Measurements from ENCODE around the gene ERP27. TPM values are rescaled to one million over a fixed set of nuclear protein-coding genes. Genes with fewer than 3 reads are reported as not detected.

The ERP27 gene
- total RNA-seq, 1 experiment from 2014 or later: not detected

- Mint-ChIP-seq H3K27me3 (ENCODE audit: low read depth) (no peaks in the 10 kb centered on the region), H3K4me1 (peaks cover 8% of the 10 kb centered on the region), H3K9me3 (no peaks in the 10 kb centered on the region), H3K27ac (no peak overlapping the region), H3K36me3 (no peaks in the 10 kb centered on the region), H3K4me3 (no peak overlapping the region)
- CTCF ChIA-PET: interaction anchor here (1.2 to 1.5 kb wide), 3 partner anchors 27 to 89 kb away, joined by 5 to 6 read pairs (median 5); no protein-coding TSS in a partner anchor
- ATAC-seq (no peak), DNase-seq (ENCODE audit: low spot score) (no peak)
- POLR2A ChIA-PET: no interaction called here
- TF ChIP-seq CREB1 (CRISPR knock-in tag; IDR thresholded peaks at IDR 0.05) (no peak), TEAD1 (CRISPR knock-in tag; IDR thresholded peaks at IDR 0.05) (no peak), JAZF1 (CRISPR knock-in tag; IDR thresholded peaks at IDR 0.05) (no peak), E2F1 (CRISPR knock-in tag; IDR thresholded peaks at IDR 0.05) (no peak), ZNF219 (CRISPR knock-in tag; IDR thresholded peaks at IDR 0.05; ENCODE audit: borderline replicate concordance) (no peak), MXD4 (CRISPR knock-in tag; IDR thresholded peaks at IDR 0.05; ENCODE audit: borderline replicate concordance) (no peak), NR3C1 (CRISPR knock-in tag; conservative IDR thresholded peaks at IDR 0.05; ENCODE audit: low read depth) (no peak), ATF6 (CRISPR knock-in tag; IDR thresholded peaks at IDR 0.05) (no peak), ELF4 (CRISPR knock-in tag; IDR thresholded peaks at IDR 0.05; ENCODE audit: low read depth) (no peak), NFYB (CRISPR knock-in tag; conservative IDR thresholded peaks at IDR 0.05; ENCODE audit: low read depth) (no peak)
These were observed 37.7 kb downstream of the ERP27 start for GRCh38 chr12:14900521-14901227.

GRCh38 chr12:14896521-14897169, 41.7 kb downstream of the ERP27 start:
- ChIA-PET CTCF (no interaction called here), POLR2A (no interaction called here)
- ATAC-seq (no peak), DNase-seq (ENCODE audit: low spot score) (no peak)
- Mint-ChIP-seq H3K9me3 (no peaks in the 10 kb centered on the region), H3K36me3 (no peaks in the 10 kb centered on the region), H3K4me1 (peaks cover 19% of the 10 kb centered on the region), H3K27me3 (ENCODE audit: low read depth) (no peaks in the 10 kb centered on the region), H3K4me3 (no peak overlapping the region), H3K27ac (0 out of 2 replicates have a peak overlapping the region, but pooled peaks have one; percentile 25)
- TF ChIP-seq SMAD4 (CRISPR knock-in tag; IDR thresholded peaks at IDR 0.05) (no peak), SMAD3 (CRISPR knock-in tag; IDR thresholded peaks at IDR 0.05; ENCODE audit: borderline replicate concordance) (no peak), ZNF263 (CRISPR knock-in tag; IDR thresholded peaks at IDR 0.05; ENCODE audit: low read depth) (no peak), ELF4 (CRISPR knock-in tag; IDR thresholded peaks at IDR 0.05; ENCODE audit: low read depth) (no peak), NFE2L1 (CRISPR knock-in tag; IDR thresholded peaks at IDR 0.05) (no peak)

GRCh38 chr12:14893506-14894250, 44.7 kb downstream of the ERP27 start:
- TF ChIP-seq ATF3 (CRISPR knock-in tag; conservative IDR thresholded peaks at IDR 0.05) (no peak), ZNF317 (CRISPR knock-in tag; IDR thresholded peaks at IDR 0.05; ENCODE audit: borderline replicate concordance, low read depth) (no peak), SOX15 (CRISPR knock-in tag; IDR thresholded peaks at IDR 0.05) (no peak), SMAD3 (CRISPR knock-in tag; IDR thresholded peaks at IDR 0.05; ENCODE audit: borderline replicate concordance) (no peak), SMAD4 (CRISPR knock-in tag; IDR thresholded peaks at IDR 0.05) (no peak)
- ATAC-seq (no peak), DNase-seq (ENCODE audit: low spot score) (no peak)
- H3K4me3 Mint-ChIP-seq: no peak overlapping the region
- H3K9me3 Mint-ChIP-seq: no peaks in the 10 kb centered on the region
- peaks cover 18% of the 10 kb centered on the region for H3K4me1 Mint-ChIP-seq
- CTCF ChIA-PET: interaction anchor here (0.7 to 1.3 kb wide), 3 partner anchors 10 to 83 kb away, joined by 3 to 6 read pairs (median 3); no protein-coding TSS in a partner anchor
- no peaks in the 10 kb centered on the region for H3K27me3 Mint-ChIP-seq (ENCODE audit: low read depth)
- POLR2A ChIA-PET: no interaction called here
- no peaks in the 10 kb centered on the region for H3K36me3 Mint-ChIP-seq
- H3K27ac Mint-ChIP-seq: no peak overlapping the region

All from WTC11 (cell line).